NCI-H524 (cell line): Measurements from ENCODE around the gene PUDP.
A peak's percentile ranks its signal among the peaks of the same experiment; 100 is the strongest.
"Not testable (repeated sequence)": the region's sequence is repeated elsewhere in the genome, so short reads cannot be mapped to it uniquely, and the experiment has no call there.

Experiments used
- DNase-seq, 2 experiments: peaks; one replicate each; lab custom pipeline; 2025; lab: John Stamatoyannopoulos, UW

The PUDP gene

GRCh38 chrX:7109838-7110793 is 37.8 kb downstream of the PUDP start:
- DNase-seq: peak in 1 of 2 experiments; percentile 23

GRCh38 chrX:7109049-7109531 is 38.9 kb downstream of the PUDP start:
- no peak for DNase-seq

- no peak for DNase-seq
Observed at GRCh38 chrX:7108030-7108429, 39.9 kb downstream of the PUDP start.

GRCh38 chrX:7106649-7107048 is 41.3 kb downstream of the PUDP start:
- DNase-seq: no peak

- DNase-seq: no peak
Observed at GRCh38 chrX:7102119-7102518, 45.8 kb downstream of the PUDP start.

- DNase-seq: no peak
Observed at GRCh38 chrX:7100022-7100421, 47.9 kb downstream of the PUDP start.

- not testable (repeated sequence) for DNase-seq
Observed at GRCh38 chrX:7095657-7096056, 52.3 kb downstream of the PUDP start.

GRCh38 chrX:7093305-7093704 is 54.6 kb downstream of the PUDP start:
- DNase-seq: no peak

GRCh38 chrX:7092543-7092942 is 55.4 kb downstream of the PUDP start:
- DNase-seq: no peak

- DNase-seq: no peak
Observed at GRCh38 chrX:7091923-7092322, 56.0 kb downstream of the PUDP start.

GRCh38 chrX:7090641-7091040 is 57.3 kb downstream of the PUDP start:
- no peak for DNase-seq

GRCh38 chrX:7088968-7089615 is 58.9 kb downstream of the PUDP start:
- no peak for DNase-seq

GRCh38 chrX:7086384-7086783 is 61.6 kb downstream of the PUDP start:
- no peak for DNase-seq

- DNase-seq: no peak
Observed at GRCh38 chrX:7085879-7086278, 62.1 kb downstream of the PUDP start.

GRCh38 chrX:7084841-7085240 is 63.1 kb downstream of the PUDP start:
- DNase-seq: no peak

- no peak for DNase-seq
Observed at GRCh38 chrX:7083468-7084396, 64.2 kb downstream of the PUDP start.

GRCh38 chrX:7083021-7083420 is 64.9 kb downstream of the PUDP start:
- no peak for DNase-seq

GRCh38 chrX:7082556-7082955 is 65.4 kb downstream of the PUDP start:
- DNase-seq: no peak

- DNase-seq: no peak
Observed at GRCh38 chrX:7077241-7078230, 70.4 kb downstream of the PUDP start.

GRCh38 chrX:7076245-7076661 is 71.7 kb downstream of the PUDP start:
- no peak for DNase-seq

- no peak for DNase-seq
Observed at GRCh38 chrX:7074908-7075204, 73.1 kb downstream of the PUDP start.
